NCI-H2081 treated with DMSO at 0.1 percent for 48 hours (cell line): Measurements from ENCODE around the gene PKMYT1.
"Not testable (repeated sequence)": the region's sequence is repeated elsewhere in the genome, so short reads cannot be mapped to it uniquely, and the experiment has no call there.

Experiments used
- DNase-seq: peaks from one replicate; lab custom pipeline; 2025; lab: John Stamatoyannopoulos, UW

Gene PKMYT1

GRCh38 chr16:2933701-2934100 is 46.5 kb downstream of the PKMYT1 start:
- no peak for DNase-seq

- no peak for DNase-seq
These were observed 47.1 kb downstream of the PKMYT1 start for GRCh38 chr16:2933136-2933535.

DNA sequence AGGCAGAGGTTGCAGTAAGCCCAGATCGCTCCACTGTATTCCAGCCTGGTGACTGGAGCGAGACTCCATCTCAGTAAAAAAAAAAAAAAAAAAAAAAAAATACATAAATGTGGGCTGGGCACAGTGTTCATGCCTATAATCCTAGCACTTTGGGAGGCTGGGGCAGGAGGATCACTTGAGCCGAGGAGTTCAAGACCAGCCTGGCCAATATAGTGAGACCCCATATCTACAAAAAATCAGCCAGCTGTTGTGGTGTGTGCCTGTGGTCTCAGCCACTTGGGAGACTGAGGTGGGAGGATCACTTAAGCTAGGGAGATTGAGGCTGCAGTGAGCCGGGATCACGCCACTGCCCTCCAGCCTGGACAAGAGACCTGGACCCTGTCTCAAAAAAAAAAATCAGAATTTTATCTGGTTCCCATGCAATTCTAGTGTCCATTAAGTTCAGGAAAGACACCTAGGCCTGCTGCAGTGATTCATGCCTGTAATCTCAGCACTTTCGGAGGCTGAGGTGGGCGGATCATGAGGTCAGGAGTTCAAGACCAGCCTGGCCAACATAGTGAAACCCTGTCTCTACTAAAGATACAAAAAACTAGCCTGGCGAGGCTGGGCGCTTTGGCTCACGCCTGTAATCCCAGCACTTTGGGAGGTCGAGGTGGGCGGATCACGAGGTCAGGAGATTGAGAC is 48.9 kb downstream of the PKMYT1 start:
- not testable (repeated sequence) for DNase-seq

DNA sequence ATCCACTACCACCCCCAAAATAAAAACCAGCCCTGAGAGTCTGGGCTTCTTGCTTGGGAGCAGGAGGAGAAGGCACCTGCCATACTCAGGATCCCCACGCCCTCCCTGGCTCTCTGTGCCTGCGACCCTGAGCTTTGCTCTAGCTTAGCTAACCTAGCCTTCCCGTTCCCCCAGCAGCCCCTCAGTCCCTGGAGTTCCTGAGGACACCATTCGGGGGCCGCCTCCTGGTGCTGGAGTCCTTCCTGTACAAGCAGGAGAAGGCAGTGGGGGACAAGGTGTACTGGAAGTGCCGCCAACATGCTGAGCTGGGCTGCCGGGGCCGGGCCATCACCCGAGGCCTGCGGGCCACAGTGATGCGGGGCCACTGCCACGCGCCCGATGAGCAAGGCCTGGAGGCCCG is 50.0 kb downstream of the PKMYT1 start:
- no peak for DNase-seq

DNA sequence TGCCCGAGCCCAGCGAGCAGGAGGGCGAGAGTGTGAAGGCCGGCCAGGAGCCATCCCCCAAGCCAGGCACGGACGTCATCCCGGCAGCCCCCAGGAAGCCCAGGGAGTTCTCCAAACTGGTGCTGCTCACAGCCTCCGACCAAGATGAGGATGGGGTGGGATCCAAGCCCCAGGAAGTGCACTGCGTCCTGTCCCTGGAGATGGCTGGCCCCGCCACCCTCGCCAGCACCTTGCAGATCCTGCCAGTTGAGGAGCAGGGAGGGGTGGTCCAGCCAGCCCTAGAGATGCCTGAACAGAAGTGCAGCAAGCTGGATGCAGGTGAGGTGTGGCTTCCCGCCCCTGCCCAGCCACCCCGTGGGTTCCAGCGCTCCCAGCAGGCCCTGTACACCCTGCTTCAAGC is 50.6 kb downstream of the PKMYT1 start:
- DNase-seq: no peak

DNA sequence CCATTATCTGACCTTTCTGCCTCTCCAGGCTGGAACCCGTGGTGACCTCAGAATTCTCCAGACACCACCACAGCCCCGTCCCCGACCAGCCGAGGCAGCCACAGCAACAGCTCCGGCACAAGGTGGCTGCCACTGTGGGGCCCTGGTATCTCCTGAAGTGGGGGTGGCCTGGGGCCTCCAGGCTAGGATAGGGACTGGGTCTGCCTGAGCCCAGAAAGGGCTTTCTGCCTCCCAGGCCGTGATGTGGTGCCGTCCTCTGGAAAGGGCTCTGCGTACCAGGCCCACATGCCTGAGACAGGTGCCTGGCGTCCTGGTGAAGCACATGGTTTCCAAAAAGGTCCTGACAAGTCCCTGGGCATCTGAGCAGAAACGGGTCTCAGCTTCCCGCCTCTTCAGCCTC is 51.5 kb downstream of the PKMYT1 start:
- DNase-seq: no peak

DNA sequence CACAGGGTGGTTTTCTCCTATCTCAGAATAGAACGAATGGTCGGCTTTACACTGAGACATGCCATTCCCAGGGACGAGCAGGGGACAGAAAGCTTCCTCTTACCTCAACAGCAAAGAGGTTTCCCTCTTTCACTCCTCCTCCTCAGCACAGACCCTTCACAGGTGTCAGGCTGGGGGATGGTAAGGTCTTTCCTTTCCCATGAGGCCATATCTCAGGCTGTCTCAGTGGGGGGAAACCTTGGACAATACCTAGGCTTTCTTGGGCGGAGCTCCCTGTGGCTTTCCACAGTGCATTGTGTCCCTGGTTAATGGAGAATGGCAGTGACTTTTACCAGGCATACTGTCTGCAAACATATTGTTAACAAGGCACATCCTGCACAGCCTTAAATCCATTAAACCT is 52.1 kb downstream of the PKMYT1 start:
- DNase-seq: not testable (repeated sequence)

- DNase-seq: peak; percentile 15
These were observed 53.1 kb downstream of the PKMYT1 start for GRCh38 chr16:2927010-2927646.

DNA sequence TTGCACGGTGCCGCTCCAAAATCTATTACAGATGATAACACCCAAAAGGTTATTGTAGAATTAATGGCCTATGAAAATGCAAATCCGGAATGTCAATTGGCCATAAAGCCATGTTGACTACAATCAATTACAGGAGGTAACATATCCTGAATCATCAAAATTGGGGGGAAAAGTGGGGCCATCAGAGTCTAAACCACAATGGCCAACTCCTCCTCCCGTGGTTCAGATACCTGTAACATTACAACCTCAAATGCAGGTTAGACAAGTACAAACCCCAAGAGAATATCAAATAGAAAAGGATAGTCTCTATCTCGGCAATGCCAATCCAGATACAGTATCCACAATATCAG is 53.6 kb downstream of the PKMYT1 start:
- DNase-seq: no peak

DNA sequence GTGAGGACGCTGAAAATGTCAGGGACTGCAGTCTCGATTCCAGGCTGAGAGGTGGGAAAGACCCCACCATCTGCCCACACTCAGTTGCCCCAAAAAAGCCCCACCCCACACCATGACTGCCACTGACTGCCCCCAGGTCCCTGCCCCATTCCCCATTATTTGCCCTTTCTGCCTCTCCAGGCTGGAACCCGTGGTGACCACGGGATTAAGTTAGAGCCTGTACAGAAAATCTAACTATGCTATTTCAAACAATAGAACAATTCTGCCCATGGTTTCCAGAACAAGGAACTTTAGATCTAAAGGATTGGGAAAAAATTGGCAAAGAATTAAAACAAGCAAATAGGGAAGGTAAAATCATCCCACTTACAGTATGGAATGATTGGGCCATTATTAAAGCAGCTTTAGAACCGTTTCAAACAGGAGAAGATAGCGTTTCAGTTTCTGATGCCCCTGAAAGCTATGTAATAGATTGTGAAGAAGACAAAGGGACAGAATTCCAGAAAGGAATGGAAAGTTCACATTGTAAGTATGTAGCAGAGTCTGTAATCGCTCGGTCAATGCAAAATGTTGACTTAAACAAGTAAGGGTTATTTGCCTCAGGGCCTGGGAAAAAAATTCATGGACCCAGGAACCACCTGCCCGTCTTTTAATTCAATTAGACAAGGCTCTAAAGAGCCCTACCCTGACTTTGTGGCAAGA is 54.1 kb downstream of the PKMYT1 start:
- no peak for DNase-seq

DNA sequence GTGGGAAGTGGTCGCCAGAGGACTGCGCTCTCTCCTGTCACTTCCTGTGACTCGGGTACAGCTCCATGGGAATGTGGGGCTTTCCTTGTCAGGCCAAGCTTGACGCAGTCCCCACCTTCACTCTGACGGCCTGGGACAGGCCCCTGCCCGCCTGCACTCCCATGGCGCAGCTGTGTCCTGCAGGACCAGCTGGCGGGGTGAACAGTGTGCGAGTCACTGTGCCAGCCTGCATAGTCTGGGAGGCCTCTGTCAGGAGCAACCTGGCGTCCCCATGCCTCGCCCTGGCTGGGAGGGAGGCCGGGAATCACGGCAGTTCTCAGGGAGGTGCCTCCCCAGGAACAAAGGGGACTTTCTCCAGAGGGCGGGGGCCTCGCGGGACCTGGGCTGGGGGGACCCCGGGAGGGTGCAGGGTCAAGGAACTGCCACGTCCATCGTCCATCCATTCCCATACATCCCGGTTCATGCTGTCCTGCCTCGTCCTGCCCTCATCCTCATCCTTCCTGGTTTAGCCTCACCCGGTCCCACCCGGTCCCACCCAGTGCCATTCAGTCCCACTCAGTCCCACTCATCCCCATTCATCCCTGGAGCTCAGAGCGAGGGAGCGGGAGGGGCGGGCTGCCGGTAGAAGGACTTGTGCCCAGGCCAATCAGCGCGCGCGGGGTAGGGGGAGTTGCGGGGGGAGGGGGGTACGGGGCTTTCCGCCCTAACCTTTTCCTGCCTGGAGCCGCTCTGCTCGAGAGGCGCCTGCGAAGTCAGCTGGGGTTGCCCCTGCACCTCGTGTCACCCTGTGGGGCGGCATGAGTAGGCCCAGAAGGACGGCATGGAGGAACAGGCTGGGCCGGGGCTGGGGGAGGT is 55.1 kb downstream of the PKMYT1 start:
- no peak for DNase-seq

GRCh38 chr16:2923481-2923880 is 56.8 kb downstream of the PKMYT1 start:
- no peak for DNase-seq
